Gastroesophageal sphincter (tissue), 4 donors: Measurements from ENCODE around the gene SCAI. TPM values are rescaled to one million over a fixed set of nuclear protein-coding genes. Genes with fewer than 3 reads are reported as not detected.

ENCODE experiments used
- ATAC-seq: fragments of 150-250 bp; one replicate; pipeline ENCODE4 v1.9.1; 2016; ENCODE audit warnings: mild to moderate bottlenecking, moderate library complexity
- H3K27ac ChIP-seq, 4 donors: fragments of 200-600 bp; sonication (generic) in 3 of 4; 1 replicate in 3 of 4; 2 replicates in 1 of 4; pipeline ENCODE4 v1.5.1; 2016 to 2019
- H3K27me3 ChIP-seq: fragments of 200-600 bp; sonication (generic); one replicate; pipeline ENCODE4 v1.5.1; 2019
- H3K36me3 ChIP-seq, 2 donors: fragments of 200-600 bp; sonication (generic); one replicate each; pipeline ENCODE4 v1.5.1; 2019; ENCODE audit warnings: control low read depth in 1 of 2
- H3K4me1 ChIP-seq, 3 donors: fragments of 200-600 bp; sonication (generic); 1 replicate in 2 of 3; 2 replicates in 1 of 3; pipeline ENCODE4 v1.5.1; 2016 to 2019; ENCODE audit warnings: control low read depth in 2 of 3
- H3K4me3 ChIP-seq, 2 donors: fragments of 200-600 bp; sonication (generic); one replicate each; pipeline ENCODE4 v1.5.1; 2019; ENCODE audit warnings: mild to moderate bottlenecking in 1 of 2, moderate library complexity in 1 of 2
- H3K9me3 ChIP-seq, 3 donors: fragments of 200-600 bp; sonication (generic); one replicate each; pipeline ENCODE4 v1.5.1; 2017 to 2019; ENCODE audit warnings: control low read depth in 2 of 3
- CTCF ChIP-seq, 4 experiments: fragments of 200-600 bp in 2 of 4; fragments of 450-650 bp in 2 of 4; sonication (generic) in 1 of 4; IDR thresholded peaks; one replicate each; pipeline ENCODE4 v1.5.1; 2017 to 2019; ENCODE audit warnings: antibody characterized with exemption in 4 of 4, mild to moderate bottlenecking in 2 of 4, moderate library complexity in 2 of 4
- EP300 ChIP-seq: sonication (generic); formaldehyde crosslinking; IDR thresholded peaks from one replicate; pipeline ENCODE4 v1.6.1; 2017; ENCODE audit warnings: antibody characterized with exemption, mild to moderate bottlenecking
- POLR2A ChIP-seq, 2 donors: fragments of 450-650 bp; IDR thresholded peaks; one replicate each; pipeline ENCODE4 v1.6.1; 2017; ENCODE audit warnings: antibody characterized with exemption in 2 of 2, mild to moderate bottlenecking in 2 of 2, moderate library complexity in 1 of 2
- POLR2AphosphoS5 ChIP-seq: sonication (generic); formaldehyde crosslinking; IDR thresholded peaks from one replicate; pipeline ENCODE4 v1.6.1; 2017; ENCODE audit warnings: antibody characterized with exemption
- WGBS, 2 donors: methylation state at CpG; one replicate each; pipeline ENCODE4 v1.1.5; 2018; ENCODE audit warnings: low coverage in 1 of 2; 5-methylcytosine and 5-hydroxymethylcytosine counted together
- total RNA-seq, 4 donors: library from RNA; depleted of rRNA; stranded (reverse); fragments of >200 nt; gene quantifications; one replicate each; pipeline ENCODE4 v1.1.0, GENCODE V29; 2016

SCAI gene
- total RNA-seq, 4 donors from 2014 or later: 6.9 to 15.9 (median 7.7) TPM

GRCh38 chr9:124894035-124894740 lies 249.1 kb downstream of the SCAI start:
- H3K4me1 ChIP-seq: no peaks in the 10 kb centered on the region
- H3K27me3 ChIP-seq: no peaks in the 10 kb centered on the region
- H3K27ac ChIP-seq: no peak overlapping the region
- no peak overlapping the region for H3K4me3 ChIP-seq
- H3K36me3 ChIP-seq: peaks cover 0 to 95% of the 10 kb centered on the region in 2 donors
- ATAC-seq: no peak
- TF ChIP-seq POLR2AphosphoS5 (no peak), CTCF (IDR thresholded peaks at IDR 0.05) (no peak), POLR2A (IDR thresholded peaks at IDR 0.05) (no peak), EP300 (no peak)
- WGBS, 2 donors: 76 to 78% methylated on average over 5 to 7 of the region's 9 CpGs
- H3K9me3 ChIP-seq: no peaks in the 10 kb centered on the region

Other genes starting within 250 kb of the SCAI start
- 10 to 100 TPM; 21.3 to 42.5 (median 31.9) TPM for gene GOLGA1, start 202.4 kb downstream of the SCAI start, total RNA-seq
- gene PPP6C, start 46.3 kb upstream of the SCAI start, total RNA-seq: 10 to 100 TPM; 28.5 to 49.9 (median 38.0) TPM
- 10 to 100 TPM; 10.9 to 16.5 (median 13.4) TPM for gene RABEPK, start 57.0 kb upstream of the SCAI start, total RNA-seq
- 10 to 100 TPM; 53.7 to 88.5 (median 81.5) TPM for gene HSPA5, start 97.8 kb upstream of the SCAI start, total RNA-seq
- 10 to 100 TPM; 41.2 to 61.4 (median 48.6) TPM for gene GAPVD1, start 118.3 kb upstream of the SCAI start, total RNA-seq